ENCODE data around the gene TECPR1. TPM values are rescaled to one million over a fixed set of nuclear protein-coding genes. Genes with fewer than 3 reads are reported as not detected.

Gene TECPR1
- total and polyA plus RNA-seq, 2 of the 8 experiments (the other 6 are each of a cell fraction or from before 2014, with no cell fraction given), result 1.3 to 11.1 TPM

- TF ChIP-seq CHD7 (IDR thresholded peaks at IDR 0.05; ENCODE audit: insufficient replicate concordance, low read length), result no peak
- no peak for TF ChIP-seq RFX5 (IDR thresholded peaks at IDR 0.05; ENCODE audit: borderline replicate concordance, low read depth, low read length)
- TF ChIP-seq ZNF274 (IDR thresholded peaks at IDR 0.05; ENCODE audit: borderline replicate concordance, extremely low read depth, low read length), result no peak
- no peak for TF ChIP-seq MAFK (IDR thresholded peaks at IDR 0.05; ENCODE audit: low read depth, low read length)
- no peak for TF ChIP-seq CTBP2 (IDR thresholded peaks at IDR 0.05; ENCODE audit: borderline replicate concordance, insufficient read depth, insufficient read length, low read length)
- no peak for TF ChIP-seq RNF2 (IDR thresholded peaks at IDR 0.05; ENCODE audit: borderline replicate concordance, low read depth, low read length, missing control alignments, poor library complexity, severe bottlenecking)
- no peak for TF ChIP-seq CHD1 (IDR thresholded peaks at IDR 0.05; ENCODE audit: low read depth, low read length)
- no peak for TF ChIP-seq HDAC6 (IDR thresholded peaks at IDR 0.05; ENCODE audit: low read depth, low read length)
- no peak for TF ChIP-seq FOSL1 (IDR thresholded peaks at IDR 0.05; ENCODE audit: insufficient read depth, low read depth, low read length)
- no peak for TF ChIP-seq GABPA (IDR thresholded peaks at IDR 0.05; ENCODE audit: borderline replicate concordance, insufficient read depth, low read length)
- no peak for TF ChIP-seq PHF8 (conservative IDR thresholded peaks at IDR 0.05; ENCODE audit: low read depth, low read length)
Observed at GRCh38 chr7:98185101-98185500, 66.9 kb downstream of the TECPR1 start (continued).
